GM12874 (cell line): ENCODE measurements around the gene ANP32E.

ENCODE experiments used
- CTCF ChIP-seq: IDR thresholded peaks from 2 replicates; pipeline ENCODE4 v1.5.1; 2011; ENCODE audit warnings: low read depth, mild to moderate bottlenecking, control low read depth, low read length, moderate library complexity; ENCODE audit not compliant: insufficient read depth

Gene ANP32E

DNA sequence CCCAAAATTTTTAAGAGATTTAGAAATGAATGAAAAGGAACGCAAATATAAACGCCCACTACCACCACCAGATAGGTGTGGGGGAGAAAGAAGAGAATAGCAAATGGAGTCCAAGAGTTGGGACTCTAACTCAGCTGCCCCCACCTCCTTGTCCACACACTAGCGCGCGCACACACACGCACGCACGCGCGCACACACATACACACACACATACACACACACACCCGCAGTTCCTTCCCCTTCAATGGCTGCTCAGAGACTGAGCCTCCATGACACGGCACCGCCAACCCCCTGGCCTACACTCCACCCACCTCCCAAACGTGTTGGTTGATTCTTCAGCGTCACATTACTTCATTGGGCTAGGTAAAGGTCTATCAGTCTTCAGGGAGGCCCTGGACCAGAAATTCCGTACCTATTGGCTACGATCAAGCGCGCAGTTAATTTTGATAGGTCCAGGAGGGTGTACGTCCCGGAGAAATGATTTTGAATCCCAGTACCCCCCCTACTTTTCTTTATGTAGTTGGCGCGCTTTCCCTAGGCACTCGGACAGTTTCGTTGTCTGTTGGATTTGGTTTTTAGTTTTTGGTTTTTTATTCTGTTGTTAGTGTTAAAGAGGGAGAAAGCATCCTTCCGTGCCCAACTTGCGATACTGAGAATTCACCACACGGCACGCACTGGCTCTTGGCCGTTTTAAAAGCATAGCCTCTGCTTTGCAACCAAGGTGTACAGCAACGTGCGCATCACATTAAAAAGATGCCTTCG lies at the start of gene ANP32E:
TSS of gene ANP32E (minus strand) at position 261 of the 762 bp plus-strand sequence. CDS start 326 bp downstream, outside the sequence.
- TF ChIP-seq CTCF = no peak

DNA sequence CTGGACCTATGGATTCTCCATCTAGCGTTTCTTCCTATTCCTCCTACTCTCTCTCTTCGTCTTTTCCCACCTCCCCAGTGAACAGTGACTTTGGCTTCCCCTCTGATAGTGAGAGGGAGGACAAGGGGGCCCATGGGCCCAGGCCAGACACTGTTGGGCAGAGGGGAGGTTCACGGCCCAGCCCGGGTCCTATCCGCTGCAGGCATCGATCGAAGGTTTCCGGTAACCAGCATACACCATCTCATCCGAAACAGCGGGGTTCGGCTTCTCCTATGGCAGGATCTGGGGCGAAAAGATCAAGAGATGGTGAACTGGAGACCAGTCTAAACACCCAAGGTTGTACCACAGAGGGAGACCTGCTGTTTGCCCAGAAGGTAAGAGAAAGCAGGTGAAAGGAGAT lies 47.3 kb upstream of the ANP32E start:
- TF ChIP-seq CTCF = no peak

DNA sequence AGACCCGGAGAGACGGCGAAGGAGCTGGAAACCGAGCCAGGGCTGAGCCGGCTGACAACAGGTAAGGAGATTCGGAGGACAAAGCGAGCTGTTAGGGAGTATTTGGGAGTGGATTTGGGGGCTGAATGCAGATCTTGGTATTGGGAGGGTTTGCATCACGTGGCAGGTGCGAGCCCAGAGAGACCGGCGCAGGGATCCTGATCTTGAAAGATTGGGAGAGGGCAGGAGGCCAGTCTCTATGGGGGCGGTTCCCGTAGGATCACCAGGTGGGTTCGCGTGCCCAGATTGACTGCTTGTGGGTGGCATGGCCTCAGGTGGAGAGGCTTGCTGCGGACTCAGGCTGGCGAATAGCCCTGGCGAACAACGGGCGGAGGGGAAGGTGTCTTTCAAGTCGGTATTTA lies 46.6 kb upstream of the ANP32E start:
- no peak for TF ChIP-seq CTCF

DNA sequence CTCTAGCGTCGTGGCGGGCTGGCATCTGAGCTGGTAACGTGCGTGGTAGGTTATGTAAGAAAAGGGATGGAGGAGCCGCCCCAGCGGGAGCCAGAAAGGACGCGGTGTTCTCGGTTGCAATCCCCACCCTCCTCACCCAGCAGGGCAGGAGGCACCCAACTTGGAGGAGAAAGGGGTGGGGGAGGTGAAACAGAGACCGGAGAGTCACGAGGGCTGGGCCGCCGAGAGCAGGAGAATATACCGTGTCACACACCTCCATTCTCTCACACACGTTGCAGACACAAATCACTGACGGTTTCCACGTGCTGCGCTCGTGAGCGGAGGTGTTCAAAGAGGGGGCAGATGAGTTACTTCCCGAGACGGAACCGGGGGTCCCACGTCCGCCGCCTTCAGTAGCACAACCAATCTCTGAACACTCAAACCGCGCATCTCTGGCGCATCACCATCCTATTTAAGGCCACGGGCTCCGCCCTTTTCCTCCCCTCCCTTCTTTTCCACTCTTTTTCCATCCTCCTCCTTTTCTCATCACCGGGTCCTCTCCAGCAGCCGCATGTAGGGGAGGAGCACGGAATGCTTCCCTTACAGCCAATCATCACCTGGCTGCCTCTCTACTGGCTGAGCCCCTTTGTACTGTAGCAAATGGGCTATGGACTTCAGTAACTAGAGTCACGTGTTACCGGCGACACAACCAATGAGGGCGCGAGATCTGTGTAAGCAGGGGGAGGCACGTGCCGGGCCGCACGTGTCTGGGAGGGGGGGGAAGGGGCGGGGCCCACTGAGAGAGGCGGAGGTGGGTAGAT lies 46.0 kb upstream of the ANP32E start, which contains the start of gene CIART:
TSS of gene CIART (plus strand) at position 797 of the 800 bp plus-strand sequence. CDS start 714 bp downstream, outside the sequence.
- TF ChIP-seq CTCF = no peak

DNA sequence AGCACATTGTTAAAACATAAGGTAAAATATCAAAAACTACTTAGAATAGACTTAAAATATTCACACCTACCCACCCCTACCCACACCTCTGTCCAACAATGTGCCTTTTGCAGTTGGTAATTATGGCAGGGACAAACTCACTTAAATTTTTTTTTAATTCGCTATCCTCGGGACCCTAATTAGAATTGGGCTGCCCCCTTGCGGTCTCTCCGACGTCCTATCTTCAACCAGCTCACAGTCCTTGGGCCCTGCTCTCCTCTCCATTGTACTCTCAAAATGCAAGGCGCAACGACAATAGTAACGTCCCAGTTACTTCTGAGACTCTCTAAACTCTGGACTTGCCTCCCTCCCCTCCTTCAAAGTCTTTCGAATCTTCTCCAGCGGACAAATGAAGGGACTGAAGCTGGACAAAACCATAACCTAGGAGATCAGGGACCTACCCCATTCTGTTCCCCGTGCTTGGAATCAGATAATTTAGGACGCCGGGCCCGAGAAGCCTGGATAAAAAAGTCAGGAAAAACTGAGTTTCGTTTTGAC lies 45.4 kb upstream of the ANP32E start:
- peak; percentile 52 for TF ChIP-seq CTCF

GRCh38 chr1:150280138-150280707 lies 44.3 kb upstream of the ANP32E start:
- TF ChIP-seq CTCF = no peak

- no peak for TF ChIP-seq CTCF
These were observed 37.4 kb upstream of the ANP32E start for GRCh38 chr1:150273311-150273710.
